Hematopoietic multipotent progenitor cell treated with erythropoietin and hydrocortisone succinate and interleukin-3 and kit ligand, for 8 days (in vitro differentiated cells): ENCODE data around the gene ATMIN.

ENCODE experiments used
- DNase-seq: peaks from one replicate; pipeline ENCODE4 v3.0.0-alpha.2; 2015

The ATMIN gene

GRCh38 chr16:81071805-81072204, 36.2 kb downstream of the ATMIN start:
- DNase-seq, result no peak

- DNase-seq, result no peak
Observed at GRCh38 chr16:81073560-81074330, 38.1 kb downstream of the ATMIN start.

- peak; percentile 88 for DNase-seq
Observed at GRCh38 chr16:81076566-81077075, 41.0 kb downstream of the ATMIN start.

- peak; percentile 96 for DNase-seq
Observed at GRCh38 chr16:81077076-81077940, 41.7 kb downstream of the ATMIN start, which contains the start of gene C16orf46. TSS of gene C16orf46 (minus strand) at chr16:81077238. CDS start at chr16:81063955, 13,283 bp downstream.

GRCh38 chr16:81080233-81080632, 44.6 kb downstream of the ATMIN start:
- DNase-seq, result no peak

DNA sequence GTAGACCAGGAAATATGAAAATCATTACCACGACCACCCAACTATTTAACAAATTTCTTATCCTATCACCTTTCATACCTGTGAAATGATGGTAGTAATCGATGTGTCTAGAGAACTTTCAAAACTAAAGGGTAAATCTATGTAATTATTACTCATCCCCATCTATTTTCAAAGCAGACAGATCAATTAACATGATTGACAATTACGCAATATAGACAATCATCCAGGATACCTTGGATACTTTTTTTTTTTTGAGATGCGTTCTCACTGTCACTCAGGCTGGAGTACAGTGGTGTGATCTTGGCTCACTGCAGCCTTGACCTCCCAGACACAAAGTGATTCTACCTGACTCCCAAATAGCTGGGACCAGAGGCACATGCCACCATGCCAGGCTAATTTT, 45.4 kb downstream of the ATMIN start:
- DNase-seq, result no peak

DNA sequence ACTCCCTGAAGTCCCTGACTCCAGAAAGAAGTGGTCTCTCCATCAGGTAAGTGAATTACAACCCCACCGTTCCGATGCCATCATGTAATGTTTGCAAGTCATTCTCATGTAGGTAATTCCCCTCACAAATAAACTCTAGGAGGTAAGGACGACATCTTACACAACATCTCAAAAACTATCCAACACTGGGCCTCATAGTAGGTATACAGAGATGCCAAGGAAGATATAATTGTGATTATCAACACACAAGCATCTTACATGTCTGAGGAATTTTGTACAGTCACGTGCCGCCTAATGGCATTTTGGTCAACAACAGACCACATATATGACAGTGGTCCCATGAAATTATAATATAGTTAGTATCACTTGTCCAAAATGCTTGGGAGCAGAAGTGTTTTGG, 53.2 kb downstream of the ATMIN start:
- DNase-seq, result no peak

DNA sequence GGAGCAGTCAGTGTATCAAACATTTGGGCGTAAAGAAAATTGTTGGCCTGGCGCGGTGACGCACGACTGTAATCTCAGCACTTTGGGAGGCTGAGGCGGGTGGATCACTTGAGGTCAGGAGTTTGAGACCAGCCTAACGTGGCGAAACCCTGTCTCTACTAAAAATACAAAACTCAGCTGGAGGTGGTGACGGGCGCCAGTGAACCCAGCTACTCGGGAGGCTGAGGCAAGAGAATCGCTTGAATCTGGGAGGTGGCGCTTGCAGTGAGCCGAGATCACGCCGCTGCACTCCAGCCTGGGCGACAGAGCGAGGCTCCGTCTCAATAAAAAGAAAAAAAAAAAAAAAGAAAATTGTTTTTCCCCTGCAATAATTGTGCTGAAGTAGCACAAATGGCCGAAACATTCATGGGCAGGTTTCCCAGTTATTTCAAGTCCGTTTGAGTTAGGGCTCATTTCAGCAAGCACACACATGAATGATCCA, 59.2 kb downstream of the ATMIN start:
- DNase-seq, result no peak

DNA sequence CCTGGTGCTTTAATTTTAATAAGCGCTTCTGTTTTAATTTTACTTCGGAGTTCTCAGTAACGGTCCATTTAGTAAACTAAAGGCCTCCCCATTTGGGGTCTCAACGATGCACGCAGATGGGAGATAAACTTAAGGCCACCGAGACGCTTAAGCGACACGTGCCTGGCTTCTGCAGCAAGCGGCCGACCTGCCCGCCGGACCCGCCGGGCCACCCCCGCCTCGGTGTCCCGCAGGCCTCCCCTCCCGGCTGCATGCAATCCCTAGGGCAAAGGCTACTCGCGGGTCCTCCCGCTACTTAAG, 60.0 kb downstream of the ATMIN start:
- DNase-seq, result no peak

GRCh38 chr16:81095953-81096714, 60.5 kb downstream of the ATMIN start, which contains the start of gene GCSH:
TSS of gene GCSH (minus strand) at chr16:81096395. CDS start at chr16:81096278, 117 bp downstream.
- DNase-seq, result peak; percentile 98

GRCh38 chr16:81096715-81097208, 61.1 kb downstream of the ATMIN start:
- no peak for DNase-seq
